ENCODE results near the gene TSPAN8.
"Not testable (repeated sequence)": the region's sequence is repeated elsewhere in the genome, so short reads cannot be mapped to it uniquely, and the experiment has no call there.

Gene TSPAN8

GRCh38 chr12:71162832-71163763, 5.3 kb upstream of the TSPAN8 start:
- no peak for DNase-seq

GRCh38 chr12:71161591-71161990, 3.8 kb upstream of the TSPAN8 start:
- no peak for DNase-seq

DNA sequence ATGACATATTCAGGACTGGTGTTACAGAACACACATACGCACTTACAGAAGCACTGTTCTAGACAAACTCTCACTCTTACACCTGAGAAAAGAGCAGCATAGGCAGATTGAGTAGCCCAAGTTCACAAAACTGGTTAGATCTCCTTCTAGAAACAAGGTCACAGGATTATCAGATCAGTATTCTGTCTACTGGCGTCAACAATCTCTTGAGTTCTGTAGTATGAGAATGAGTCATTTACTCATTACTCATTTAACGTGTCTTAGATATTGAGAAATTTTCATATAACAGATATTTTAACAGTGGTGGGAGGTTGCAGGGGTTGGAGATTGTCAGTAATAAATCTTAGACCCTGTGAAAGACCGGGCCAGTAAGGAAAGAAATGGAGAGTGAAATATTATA, 2.8 kb upstream of the TSPAN8 start:
- DNase-seq: no peak

- DNase-seq: no peak
Observed at GRCh38 chr12:71159878-71160277, 2.1 kb upstream of the TSPAN8 start.

DNA sequence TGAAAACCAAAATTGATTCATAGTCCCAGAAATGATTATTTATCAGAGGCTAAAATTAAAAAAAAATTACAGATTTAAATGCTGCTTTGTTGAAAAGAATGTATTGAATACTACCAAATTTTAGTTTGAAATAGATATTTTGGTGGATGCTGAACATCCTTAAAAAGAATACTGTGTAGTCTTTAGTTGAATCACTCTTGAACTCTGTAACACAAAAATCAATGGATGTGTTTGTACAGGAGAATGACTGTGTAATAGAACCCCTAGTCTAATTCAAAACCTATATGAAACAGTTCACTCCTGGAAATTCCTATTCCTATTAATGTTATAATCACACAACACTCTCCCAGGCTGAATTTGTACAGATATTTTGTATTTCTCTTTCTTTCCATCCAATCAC, 1.5 kb upstream of the TSPAN8 start:
- DNase-seq: no peak

- no peak for DNase-seq
Observed at GRCh38 chr12:71158361-71158882, 623 bp upstream of the TSPAN8 start.

DNA sequence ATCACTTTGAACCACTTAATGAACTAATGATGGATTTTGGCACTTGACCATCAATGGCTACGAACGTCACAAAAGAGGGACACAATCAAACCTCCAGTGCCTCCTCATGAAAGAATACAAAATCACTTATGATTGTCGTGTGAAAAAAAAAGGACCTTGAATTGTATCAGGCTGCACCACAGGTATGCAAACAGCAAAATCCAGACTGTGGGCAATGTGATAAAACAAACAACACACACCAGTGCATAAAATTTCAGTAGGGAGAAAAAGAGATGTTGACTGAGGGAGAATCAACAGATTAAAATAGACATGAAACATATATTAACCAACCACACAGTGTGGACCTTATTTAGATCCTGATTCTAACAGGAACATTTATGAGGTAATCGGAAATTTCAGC, 2.6 kb downstream of the TSPAN8 start:
- no peak for DNase-seq

DNA sequence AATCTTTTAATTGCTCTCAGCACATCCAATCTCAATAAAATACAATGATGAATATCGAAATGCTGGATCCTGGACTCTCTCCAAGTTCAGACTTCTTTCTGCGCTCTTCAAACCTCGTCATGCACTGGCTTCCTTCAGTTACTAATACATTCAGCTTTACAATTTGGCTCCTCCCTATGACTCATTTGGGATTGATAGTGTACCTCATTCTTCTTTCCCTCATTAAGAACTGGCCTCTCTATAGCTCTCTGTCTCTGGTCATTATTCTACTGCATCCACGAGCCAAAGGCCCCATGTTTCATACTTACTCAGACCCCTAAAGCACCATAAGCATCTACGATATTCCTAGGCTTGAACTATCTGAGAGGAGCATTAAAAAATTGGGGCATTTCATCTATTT, 4.9 kb downstream of the TSPAN8 start:
- no peak for DNase-seq

- not testable (repeated sequence) for DNase-seq
Observed at GRCh38 chr12:71150041-71150440, 7.8 kb downstream of the TSPAN8 start.

DNA sequence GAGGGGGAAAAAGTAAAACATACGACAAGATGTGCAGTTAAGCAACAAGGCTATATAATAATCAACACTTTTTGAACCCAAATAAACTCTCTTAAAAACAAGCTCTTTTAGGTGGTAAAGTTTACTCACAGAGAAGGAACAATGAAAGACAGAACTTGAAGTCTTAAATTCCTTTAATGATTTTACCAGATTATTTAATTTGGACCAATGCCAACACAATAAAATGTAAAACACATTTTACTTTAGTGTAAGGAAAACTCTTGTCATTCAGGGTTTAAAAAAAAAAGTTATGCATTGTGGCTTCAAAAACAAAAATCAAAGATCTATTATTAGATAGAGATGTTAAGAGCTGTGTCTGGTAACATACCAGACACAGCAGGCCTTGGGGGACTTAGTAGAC, 13.1 kb downstream of the TSPAN8 start:
- no peak for DNase-seq

GRCh38 chr12:71142956-71143355, 14.8 kb downstream of the TSPAN8 start:
- DNase-seq: no peak

DNA sequence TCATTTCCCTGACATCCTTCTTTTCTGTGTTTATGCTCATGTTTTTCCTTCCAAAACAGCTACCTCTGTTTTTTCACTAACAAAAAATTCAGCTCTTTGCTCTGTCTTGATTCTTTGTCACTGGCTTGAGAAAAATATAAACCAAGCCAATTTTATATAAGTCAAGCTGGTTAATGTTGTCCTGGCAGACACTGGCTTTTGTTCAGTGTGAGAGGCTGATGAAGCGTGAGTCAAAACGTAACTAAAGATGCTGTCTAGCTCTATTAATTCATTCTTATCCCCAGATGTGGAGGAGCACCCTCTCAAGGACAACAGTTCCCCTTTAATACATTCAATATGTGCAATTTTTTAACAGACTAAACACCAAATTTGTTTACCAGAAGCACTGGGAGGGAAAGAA, 15.8 kb downstream of the TSPAN8 start:
- DNase-seq: no peak

GRCh38 chr12:71141378-71141926, 16.3 kb downstream of the TSPAN8 start:
- no peak for DNase-seq

DNA sequence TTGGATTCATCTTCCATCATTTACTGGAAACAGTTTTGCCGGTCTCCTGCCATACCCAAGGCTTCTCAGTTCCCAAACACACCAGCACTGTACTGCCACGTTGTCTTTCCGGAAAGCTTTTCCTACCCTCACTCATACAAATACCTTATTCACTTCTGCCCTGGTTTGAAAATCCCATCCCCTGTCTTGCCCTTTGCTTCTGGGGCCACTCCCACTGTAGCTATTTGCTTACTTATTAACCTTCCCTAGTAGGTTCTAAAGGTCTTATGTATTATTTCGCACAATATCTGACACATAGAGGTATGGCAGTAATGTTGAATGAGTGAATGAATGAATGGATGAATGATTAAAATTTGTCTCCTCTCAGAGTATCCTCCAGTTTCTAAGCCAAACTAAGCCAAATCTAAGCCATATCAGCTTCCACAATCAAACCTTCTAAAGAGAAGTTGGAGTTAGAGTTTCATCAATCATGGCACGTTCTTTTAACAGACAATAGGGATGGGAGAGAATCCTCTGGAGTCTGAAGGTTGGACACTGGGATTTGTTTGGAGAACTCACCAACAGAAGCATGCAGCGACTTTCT, 18.6 kb downstream of the TSPAN8 start:
- DNase-seq: no peak

DNA sequence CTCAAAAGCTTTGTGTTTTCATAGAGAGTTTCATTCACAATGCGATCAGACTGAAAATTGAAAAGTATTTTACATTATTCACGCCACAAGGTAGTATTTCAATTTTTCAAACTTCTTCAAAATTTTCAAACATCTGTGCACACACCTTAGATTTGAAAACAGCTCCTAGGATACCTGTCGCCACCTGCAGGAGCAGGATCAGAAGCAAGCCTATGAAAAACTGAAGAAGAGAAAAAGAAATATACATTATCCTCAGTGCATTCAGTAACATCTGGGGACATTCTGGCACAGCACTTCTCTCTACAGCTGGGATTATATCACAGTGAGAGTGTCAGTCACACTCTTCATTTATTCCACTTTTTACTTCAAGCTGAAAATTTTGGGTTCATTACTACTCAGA, 19.8 kb downstream of the TSPAN8 start:
- DNase-seq: no peak

- no peak for DNase-seq
Observed at GRCh38 chr12:71135812-71136176, 22.0 kb downstream of the TSPAN8 start.

- DNase-seq: no peak
Observed at GRCh38 chr12:71135077-71135811, 22.6 kb downstream of the TSPAN8 start.

DNA sequence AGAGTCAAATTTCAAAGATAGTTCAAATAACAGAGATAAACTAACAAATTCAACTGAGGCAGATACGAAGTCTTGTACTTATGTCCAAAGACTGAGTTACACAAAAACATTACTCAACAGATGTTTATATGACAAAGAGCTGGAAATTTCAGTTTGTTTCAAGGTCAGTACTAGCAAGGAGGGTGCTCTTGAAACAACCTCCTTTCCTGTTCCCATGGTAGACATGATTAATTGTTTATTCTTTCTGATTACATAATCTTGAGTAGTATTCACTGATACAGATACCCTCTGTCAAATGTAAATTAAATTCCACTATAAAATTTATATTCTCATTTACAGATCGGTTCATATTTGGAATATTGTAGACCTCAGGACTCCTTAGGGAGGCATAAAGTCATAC, 23.4 kb downstream of the TSPAN8 start:
- no peak for DNase-seq

GRCh38 chr12:71130521-71131069, 27.2 kb downstream of the TSPAN8 start:
- DNase-seq: no peak

- no peak for DNase-seq
Observed at GRCh38 chr12:71129364-71129763, 28.4 kb downstream of the TSPAN8 start.

DNA sequence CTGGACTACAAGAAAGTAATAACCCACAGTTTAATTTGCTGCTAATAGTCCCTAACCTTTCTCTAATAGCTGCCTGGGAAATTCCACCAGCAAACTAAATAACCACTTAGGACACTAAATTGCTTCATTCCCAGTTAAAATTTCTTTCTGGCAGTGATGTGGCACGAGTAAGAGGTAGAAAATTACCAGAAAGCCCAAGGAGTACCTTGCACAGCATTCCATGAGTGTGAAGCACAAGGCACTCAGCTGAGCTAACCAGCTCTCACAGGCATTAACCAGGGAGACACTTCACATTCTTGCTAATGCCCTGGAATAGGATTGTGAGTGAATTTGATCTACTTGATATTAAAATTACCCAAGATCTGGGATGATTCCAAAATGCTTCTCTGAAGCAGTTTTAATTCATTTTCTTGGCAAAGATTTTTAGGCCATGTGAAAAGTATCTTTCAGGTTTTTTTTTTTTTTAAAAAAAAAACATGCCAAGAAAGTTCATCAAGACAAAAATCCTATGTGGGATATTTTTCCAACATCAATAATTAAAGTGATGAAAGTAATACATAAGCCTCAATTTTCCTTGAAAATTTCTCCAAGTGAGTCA, 29.5 kb downstream of the TSPAN8 start:
- DNase-seq: no peak

DNA sequence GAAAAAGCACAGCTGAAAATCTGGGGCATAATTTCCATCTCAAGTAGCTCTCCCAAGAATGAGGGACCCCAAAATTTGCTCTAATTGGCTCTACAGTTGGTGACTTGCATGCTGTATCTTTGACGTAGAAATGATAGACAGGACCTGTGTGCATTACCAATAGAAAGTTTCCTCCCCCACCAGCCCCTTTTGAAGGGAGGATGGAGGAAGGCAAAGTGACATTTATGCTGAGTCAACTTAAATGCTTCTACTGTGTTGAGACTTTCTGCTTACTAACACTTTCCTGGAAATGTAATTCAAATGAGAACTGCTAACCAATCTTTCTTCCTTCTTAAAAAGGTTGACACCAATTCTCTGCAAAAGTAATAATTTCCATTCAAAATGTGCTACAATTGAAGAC, 31.9 kb downstream of the TSPAN8 start:
- no peak for DNase-seq

DNA sequence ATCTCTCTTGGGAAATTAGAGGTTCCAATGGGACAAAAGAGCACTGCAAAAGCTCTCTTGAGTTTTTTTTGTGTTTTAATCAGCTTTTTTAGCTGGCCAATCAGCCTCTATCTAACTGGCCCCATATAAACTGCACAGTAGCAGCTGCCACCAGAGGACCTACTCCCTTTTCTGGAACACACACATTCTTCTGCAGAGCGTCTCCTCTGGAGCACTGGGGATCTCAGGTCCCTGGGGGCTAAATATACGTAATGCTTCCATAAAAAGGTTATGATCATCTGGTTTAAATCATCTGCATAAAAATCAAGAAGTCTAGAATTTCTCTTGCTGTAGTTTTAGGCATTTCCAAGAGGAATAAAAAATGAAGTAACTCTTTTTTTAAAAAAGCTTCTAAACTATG, 32.3 kb downstream of the TSPAN8 start:
- DNase-seq: no peak

All from GOT3 (cell line).